HG02623 (cell line): ENCODE measurements around the gene HADHA.
"Not testable (repeated sequence)": the region's sequence is repeated elsewhere in the genome, so short reads cannot be mapped to it uniquely, and the experiment has no call there.

Source experiments
- ATAC-seq: cut with Tn5 transposase; IDR thresholded peaks from one replicate; pipeline ENCODE4 v1.9.1; 2021; ENCODE audit warnings: moderate library complexity; ENCODE audit not compliant: unreplicated experiment

HADHA gene

GRCh38 chr2:26244309-26245230, at the start of gene HADHA, which contains the start of gene HADHB:
Gene HADHA, minus strand, starts transcription at chr2:26244632. Its CDS starts 36 bp downstream, at chr2:26244596.
Gene HADHB, plus strand, starts transcription at chr2:26244939. Its CDS starts 9,316 bp downstream, at chr2:26254255.
- peak; percentile 62 for ATAC-seq

- ATAC-seq: no peak
These were observed 48.2 kb upstream of the HADHA start for GRCh38 chr2:26292646-26293045.

DNA sequence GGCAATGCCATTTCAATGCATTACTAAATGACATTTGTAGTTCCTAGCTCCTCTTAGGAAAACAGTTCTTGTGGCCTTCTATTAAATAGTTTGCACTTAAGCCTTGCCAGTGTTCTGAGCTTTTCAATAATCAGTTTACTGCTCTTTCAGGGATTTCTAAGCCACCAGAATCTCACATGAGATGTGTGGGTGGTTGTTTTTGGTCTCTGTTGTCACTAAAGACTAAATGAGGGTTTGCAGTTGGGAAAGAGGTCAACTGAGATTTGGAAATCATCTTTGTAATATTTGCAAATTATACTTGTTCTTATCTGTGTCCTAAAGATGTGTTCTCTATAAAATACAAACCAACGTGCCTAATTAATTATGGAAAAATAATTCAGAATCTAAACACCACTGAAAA, 45.6 kb upstream of the HADHA start:
- ATAC-seq: no peak

- no peak for ATAC-seq
These were observed 41.5 kb upstream of the HADHA start for GRCh38 chr2:26285931-26286330.

GRCh38 chr2:26284132-26284531, 39.7 kb upstream of the HADHA start:
- ATAC-seq: no peak

DNA sequence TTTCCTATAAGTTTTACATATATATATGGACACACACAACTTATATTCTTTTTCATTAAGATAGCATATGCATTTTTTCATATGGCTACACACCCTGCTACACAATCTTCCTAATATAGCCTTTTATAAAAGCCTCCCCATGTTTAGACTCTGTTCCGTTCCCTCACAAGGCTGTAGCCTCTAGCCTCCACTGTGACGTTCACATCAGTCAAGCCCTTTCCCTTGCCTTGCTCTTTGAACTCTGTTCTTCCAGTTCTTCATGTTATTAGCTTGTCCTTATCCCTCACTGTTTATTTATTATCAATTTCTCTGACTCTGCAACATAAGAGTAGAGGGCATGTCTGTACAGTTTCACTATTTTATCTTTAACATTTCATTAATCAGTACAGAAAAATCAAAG, 39.2 kb upstream of the HADHA start:
- ATAC-seq: no peak

GRCh38 chr2:26281226-26281625, 36.8 kb upstream of the HADHA start:
- ATAC-seq: no peak

DNA sequence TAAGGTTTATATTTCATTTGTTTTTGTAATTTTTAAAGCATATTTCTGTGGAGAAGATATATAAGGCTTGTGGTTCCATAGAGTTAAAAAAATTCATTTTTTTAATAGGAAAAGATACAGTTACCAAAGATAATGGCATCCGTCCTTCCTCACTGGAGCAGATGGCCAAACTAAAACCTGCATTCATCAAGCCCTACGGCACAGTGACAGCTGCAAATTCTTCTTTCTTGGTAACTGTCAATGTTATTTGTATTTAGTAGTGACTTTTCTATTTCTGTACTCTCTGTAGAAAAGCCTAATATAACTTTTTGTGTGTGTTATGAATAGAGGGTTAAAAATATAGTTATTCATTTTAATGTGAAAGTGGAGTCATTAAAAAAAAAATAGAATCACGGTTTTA, 35.5 kb upstream of the HADHA start:
- ATAC-seq: no peak

DNA sequence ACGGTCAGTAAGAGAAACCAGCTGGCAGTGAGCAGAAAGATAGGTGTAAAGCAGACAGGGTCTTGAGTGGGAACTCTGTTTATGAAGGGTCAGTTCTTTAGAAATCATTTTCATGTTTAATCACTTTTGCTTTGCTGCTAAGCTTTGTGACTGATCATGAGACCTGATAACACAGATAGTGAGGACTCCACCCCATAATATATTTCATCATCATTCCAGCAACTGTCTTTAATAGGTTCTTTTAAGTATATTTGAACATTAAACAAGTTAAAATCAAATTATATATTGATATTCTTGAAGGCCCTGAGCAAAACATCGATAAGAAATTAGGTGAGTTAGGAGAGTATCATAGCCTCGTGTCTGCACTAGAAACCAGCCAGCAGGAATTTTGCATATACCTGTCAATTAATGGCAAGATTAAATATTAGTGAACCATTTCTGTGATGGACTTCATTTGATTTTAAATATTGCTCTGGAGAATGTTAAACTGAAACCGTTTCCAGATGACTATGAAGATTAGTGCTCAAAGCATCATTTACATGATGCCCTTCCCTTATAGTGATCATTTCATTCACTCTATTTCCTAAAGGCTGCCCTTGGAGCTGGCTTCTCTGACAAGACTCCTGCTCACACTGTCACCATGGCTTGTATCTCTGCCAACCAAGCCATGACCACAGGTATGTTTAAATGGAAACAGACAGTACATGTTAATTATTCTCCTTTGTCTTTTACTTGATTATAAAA, 32.2 kb upstream of the HADHA start:
- ATAC-seq: no peak

- ATAC-seq: no peak
These were observed 29.7 kb upstream of the HADHA start for GRCh38 chr2:26274058-26274613.

GRCh38 chr2:26273501-26273900, 29.1 kb upstream of the HADHA start:
- no peak for ATAC-seq

GRCh38 chr2:26270373-26270772, 25.9 kb upstream of the HADHA start:
- no peak for ATAC-seq

- ATAC-seq: no peak
These were observed 25.2 kb upstream of the HADHA start for GRCh38 chr2:26269571-26270158.

GRCh38 chr2:26268670-26269385, 24.4 kb upstream of the HADHA start:
- ATAC-seq: not testable (repeated sequence)

- no peak for ATAC-seq
These were observed 23.8 kb upstream of the HADHA start for GRCh38 chr2:26268213-26268612.

- not testable (repeated sequence) for ATAC-seq
These were observed 14.4 kb upstream of the HADHA start for GRCh38 chr2:26258836-26259235.

DNA sequence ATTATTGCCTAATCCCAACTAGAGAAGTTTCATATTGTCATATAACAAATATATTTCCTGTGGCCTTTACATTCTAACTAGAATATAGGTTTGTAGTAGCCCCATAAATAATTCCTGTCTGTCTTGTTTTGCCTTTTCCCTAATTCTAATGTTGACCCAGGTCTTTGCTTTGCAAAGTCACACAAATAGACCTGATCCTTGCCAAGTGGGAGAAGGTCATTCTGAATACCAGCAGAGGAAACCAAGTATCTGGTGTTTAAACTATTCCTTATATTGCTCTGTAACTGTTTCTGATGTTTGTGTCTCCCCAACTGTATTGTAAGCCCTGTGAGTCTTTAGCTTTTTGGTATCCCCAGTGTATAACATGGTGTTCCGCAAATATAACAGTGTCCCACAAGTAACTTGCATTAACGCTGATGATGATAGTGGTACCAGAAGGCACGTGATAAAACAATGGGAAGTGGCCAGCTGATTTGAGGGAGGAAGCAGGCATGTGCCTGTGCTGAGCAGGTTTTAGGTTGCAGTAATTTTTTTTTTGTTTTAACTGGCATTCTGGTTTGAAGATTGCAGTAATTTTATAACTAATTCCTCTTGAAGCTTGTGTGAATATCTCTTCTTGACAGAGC, 11.4 kb upstream of the HADHA start:
- ATAC-seq: no peak

- no peak for ATAC-seq
These were observed 7.5 kb upstream of the HADHA start for GRCh38 chr2:26251893-26252292.

- no peak for ATAC-seq
These were observed 5.2 kb upstream of the HADHA start for GRCh38 chr2:26249625-26250024.

DNA sequence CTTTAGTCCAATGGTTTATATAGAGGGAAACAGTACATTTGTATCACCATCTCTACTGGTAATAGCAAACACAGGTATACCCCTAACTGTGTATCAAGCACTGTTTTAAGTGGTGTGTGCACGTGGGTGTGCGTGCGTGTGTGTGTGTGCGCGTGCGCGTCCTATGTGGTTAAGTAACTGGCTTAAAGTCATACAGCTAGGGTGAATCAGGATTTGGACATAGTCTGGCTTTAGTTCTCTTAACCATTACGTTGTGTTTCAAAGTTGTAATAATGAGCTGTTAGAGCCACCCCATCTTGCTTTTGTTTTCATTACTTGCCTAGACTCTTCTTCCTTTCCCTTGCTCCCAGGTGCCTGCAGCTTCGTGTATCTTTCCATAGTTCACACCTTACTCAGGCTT, 2.4 kb upstream of the HADHA start:
- no peak for ATAC-seq
